KOPT-K1 (cell line): ENCODE measurements around the gene RBP3.
"Not testable (repeated sequence)": the region's sequence is repeated elsewhere in the genome, so short reads cannot be mapped to it uniquely, and the experiment has no call there.

Source experiments
- H3K27ac ChIP-seq: fragments of 200-600 bp; sonication (generic); 2 replicates; pipeline ENCODE4 v1.5.1; 2016; ENCODE audit warnings: antibody characterized with exemption, mild to moderate bottlenecking, low read depth, low read length; ENCODE audit not compliant: poor library complexity, severe bottlenecking
- H3K36me3 ChIP-seq: fragments of 200-600 bp; sonication (generic); 2 replicates; pipeline ENCODE4 v1.5.1; 2017; ENCODE audit warnings: antibody characterized with exemption, mild to moderate bottlenecking, low read length, moderate library complexity; ENCODE audit not compliant: insufficient read depth
- H3K9me3 ChIP-seq: fragments of 200-600 bp; sonication (generic); 2 replicates; pipeline ENCODE4 v1.5.1; 2017; ENCODE audit warnings: antibody characterized with exemption, low read length, mild to moderate bottlenecking; ENCODE audit not compliant: insufficient read depth, poor library complexity, severe bottlenecking

Gene RBP3

GRCh38 chr10:47379445-47379785, 31.3 kb downstream of the RBP3 start:
- H3K9me3 ChIP-seq, result no peaks in the 10 kb centered on the region
- H3K27ac ChIP-seq, result no peak overlapping the region
- H3K36me3 ChIP-seq, result no peaks in the 10 kb centered on the region

DNA sequence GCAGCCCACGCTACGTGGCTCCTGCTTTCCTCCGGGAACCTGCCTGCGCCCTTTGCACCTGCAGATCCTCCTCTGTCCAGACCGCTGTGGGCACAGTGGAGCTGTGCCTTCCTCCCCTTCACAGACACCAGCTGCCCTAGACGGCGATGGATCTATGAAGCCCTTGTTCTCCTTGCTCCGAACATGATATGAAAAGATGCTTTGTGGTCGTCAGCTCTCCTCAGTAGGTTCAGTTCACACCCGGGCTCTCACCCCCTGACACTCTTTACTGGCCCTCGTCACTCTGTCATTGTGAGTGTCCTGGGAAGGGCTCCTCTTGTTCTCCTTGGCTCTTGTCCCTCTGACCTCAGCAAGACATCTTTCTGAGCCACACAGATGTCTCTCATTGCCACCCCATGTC, 31.7 kb downstream of the RBP3 start:
- no peaks in the 10 kb centered on the region for H3K9me3 ChIP-seq
- no peak overlapping the region for H3K27ac ChIP-seq

DNA sequence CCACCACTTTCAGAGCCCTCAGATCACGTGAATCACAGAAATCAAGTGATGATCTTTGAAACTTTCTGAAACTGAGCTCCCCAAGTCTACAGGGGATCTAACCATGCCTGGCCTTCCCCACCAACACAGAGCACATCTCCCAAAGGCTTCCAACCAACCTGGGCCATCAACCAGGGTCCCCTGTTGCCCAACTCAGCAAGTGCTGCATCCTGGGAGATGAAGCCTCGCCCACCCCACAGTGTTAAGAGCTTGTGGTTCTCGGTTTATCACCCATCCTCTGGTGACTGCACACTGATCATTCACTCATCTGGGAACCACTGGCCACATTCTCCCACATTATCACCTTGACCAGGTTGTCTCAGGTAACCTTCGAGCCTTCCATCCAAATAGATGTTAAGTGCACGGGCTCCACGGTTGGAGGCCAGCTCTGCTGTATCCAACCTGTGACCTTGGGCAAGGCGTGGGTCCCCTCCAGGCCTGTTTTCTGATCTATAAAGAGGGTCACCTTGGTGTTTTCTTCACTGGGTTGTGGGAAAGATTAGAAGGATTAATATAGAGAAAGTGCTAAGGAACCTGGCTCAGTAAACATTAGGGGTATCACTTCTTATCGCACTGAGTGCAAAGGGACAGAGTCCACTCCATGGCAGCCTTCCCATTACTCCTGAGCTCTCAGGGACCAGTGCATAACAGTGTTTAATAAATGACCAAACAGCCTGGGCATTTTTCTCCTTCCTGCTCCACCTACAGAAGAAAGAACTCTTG, 32.4 kb downstream of the RBP3 start:
- no peaks in the 10 kb centered on the region for H3K36me3 ChIP-seq
- H3K27ac ChIP-seq, result no peak overlapping the region
- peaks cover 2% of the 10 kb centered on the region for H3K9me3 ChIP-seq

More for the DNA sequence above, 31.7 kb downstream of the RBP3 start:
- no peaks in the 10 kb centered on the region for H3K36me3 ChIP-seq

DNA sequence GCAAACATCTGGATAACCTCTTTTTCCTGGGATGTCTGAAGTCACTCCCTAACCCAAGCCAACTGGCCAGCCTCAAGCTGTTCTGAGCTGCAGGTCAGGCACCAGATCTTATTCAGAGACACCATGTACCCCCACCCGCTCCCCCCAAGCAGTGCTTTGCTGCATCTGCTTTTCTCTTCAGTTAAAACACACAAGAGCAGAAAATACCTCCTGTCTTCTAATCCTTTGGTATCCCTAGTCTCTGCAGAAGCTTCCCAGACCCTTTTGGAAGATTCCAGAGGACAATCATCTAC, 32.9 kb downstream of the RBP3 start:
- Histone ChIP-seq H3K36me3 (no peaks in the 10 kb centered on the region), H3K27ac (no peak overlapping the region), H3K9me3 (peaks cover 8% of the 10 kb centered on the region)

- Histone ChIP-seq H3K27ac (no peak overlapping the region), H3K9me3 (peaks cover 10% of the 10 kb centered on the region), H3K36me3 (no peaks in the 10 kb centered on the region)
These were observed 33.5 kb downstream of the RBP3 start for GRCh38 chr10:47381427-47382379.

GRCh38 chr10:47383261-47384147, 35.3 kb downstream of the RBP3 start:
- peaks cover 10% of the 10 kb centered on the region for H3K9me3 ChIP-seq
- no peaks in the 10 kb centered on the region for H3K36me3 ChIP-seq
- no peak overlapping the region for H3K27ac ChIP-seq

DNA sequence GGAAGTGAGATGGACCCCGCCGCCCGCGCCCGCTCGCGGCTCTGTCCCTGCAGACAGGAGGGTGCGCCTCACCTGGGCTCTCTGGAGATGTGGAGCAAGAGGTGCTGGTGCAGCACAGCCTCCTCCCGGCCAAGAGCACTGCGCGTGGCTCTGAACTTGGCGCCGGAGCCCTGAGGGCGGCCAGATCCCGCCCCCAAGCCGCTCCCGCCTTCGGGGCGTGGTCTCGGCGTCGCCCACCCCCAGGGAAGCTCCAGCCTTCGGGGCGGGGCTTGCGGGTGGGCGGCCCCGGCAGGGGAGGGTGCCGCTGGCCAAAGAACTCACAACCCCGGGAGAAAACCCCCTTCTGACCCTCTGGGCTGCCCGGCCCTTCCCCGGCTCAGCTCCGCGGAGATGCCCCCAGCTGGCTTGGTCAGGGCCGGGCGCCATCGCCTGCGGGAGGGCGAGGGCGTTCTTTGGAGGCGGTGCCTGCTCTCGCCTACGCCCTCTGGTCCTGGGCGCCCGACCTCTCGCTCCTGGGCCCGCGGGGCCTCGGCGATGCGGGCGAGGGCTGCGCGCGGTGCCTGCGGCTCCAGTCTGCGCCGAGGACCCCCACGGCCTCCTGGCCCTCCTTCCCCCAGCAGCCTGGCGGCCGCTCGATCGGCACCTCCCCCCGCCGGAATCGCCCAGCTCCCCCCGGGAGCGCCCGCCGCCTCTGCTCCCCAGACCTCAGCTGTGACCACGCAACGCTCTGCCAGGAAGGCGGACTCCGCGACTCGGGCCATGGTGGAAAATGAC, 36.2 kb downstream of the RBP3 start, which contains the start of gene ZNF488:
TSS of gene ZNF488 (minus strand) at position 146 of the 774 bp plus-strand sequence. CDS start 15,464 bp downstream, outside the sequence.
- Histone ChIP-seq H3K27ac (no peak within 1 kb of the TSS), H3K36me3 (no peaks in the 10 kb centered on the region), H3K9me3 (peaks cover 10% of the 10 kb centered on the region)

GRCh38 chr10:47386104-47386503, 37.9 kb downstream of the RBP3 start:
- not testable (repeated sequence) for H3K9me3 ChIP-seq, H3K36me3 ChIP-seq, H3K27ac ChIP-seq

DNA sequence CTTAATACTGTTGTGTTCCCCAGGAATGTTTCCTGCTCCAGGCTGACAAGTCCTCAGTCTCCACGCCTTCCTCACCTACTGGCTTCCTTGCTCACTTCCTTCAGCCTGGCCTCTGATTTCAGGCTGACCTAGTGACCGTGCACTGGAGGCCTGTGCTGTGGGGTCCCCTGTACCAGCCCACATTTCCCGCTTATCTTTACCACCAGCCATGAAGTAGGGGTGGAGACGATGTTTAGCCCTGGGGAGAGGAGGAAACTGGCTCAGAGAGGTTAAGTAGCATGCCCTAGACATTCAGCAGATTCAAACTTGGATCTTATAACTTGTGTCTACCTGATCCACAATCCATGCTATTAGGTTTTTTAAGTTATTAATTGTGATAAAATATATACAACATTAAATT, 40.7 kb downstream of the RBP3 start:
- Histone ChIP-seq H3K36me3 (no peaks in the 10 kb centered on the region), H3K27ac (no peak overlapping the region), H3K9me3 (peaks cover 10% of the 10 kb centered on the region)

- peaks cover 10% of the 10 kb centered on the region for H3K9me3 ChIP-seq
These were observed 41.5 kb downstream of the RBP3 start for GRCh38 chr10:47389619-47390018.

GRCh38 chr10:47396311-47396717, 48.2 kb downstream of the RBP3 start:
- H3K27ac ChIP-seq, result no peak overlapping the region
- no peaks in the 10 kb centered on the region for H3K36me3 ChIP-seq

More at GRCh38 chr10:47389619-47390018, 41.5 kb downstream of the RBP3 start:
- Histone ChIP-seq H3K36me3 (no peaks in the 10 kb centered on the region), H3K27ac (no peak overlapping the region)

GRCh38 chr10:47397256-47397655, 49.1 kb downstream of the RBP3 start:
- no peaks in the 10 kb centered on the region for H3K9me3 ChIP-seq
- H3K36me3 ChIP-seq, result no peaks in the 10 kb centered on the region
- no peak overlapping the region for H3K27ac ChIP-seq

More at GRCh38 chr10:47396311-47396717, 48.2 kb downstream of the RBP3 start:
- H3K9me3 ChIP-seq, result no peaks in the 10 kb centered on the region

- Histone ChIP-seq H3K36me3 (no peaks in the 10 kb centered on the region), H3K9me3 (no peaks in the 10 kb centered on the region), H3K27ac (no peak overlapping the region)
These were observed 52.1 kb downstream of the RBP3 start for GRCh38 chr10:47400251-47400650.

DNA sequence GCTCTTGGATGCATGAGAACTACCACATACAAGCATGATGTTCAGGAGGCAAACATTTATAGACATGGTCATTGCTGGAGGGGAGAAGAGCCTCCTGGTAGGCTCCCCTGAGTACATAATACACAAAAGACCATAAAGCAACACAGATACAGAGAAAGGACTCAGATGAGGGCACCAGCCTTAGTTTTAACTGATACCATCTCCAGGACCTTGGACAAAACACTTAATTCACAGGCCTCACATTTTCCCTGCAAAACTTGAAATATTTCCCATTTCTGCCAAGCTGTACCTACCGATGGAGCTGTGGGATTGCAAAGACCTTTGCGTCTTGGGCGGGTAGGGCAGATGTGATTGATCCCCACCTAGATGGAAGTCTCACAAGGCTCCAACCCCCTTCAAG, 52.6 kb downstream of the RBP3 start:
- no peaks in the 10 kb centered on the region for H3K9me3 ChIP-seq
- no peak overlapping the region for H3K27ac ChIP-seq
- H3K36me3 ChIP-seq, result no peaks in the 10 kb centered on the region
